ENCODE data around the gene SAMD11. TPM values are rescaled to one million over a fixed set of nuclear protein-coding genes. Genes with fewer than 3 reads are reported as not detected.
A peak's percentile ranks its signal among the peaks of the same experiment; 100 is the strongest.
"Not testable (repeated sequence)": the region's sequence is repeated elsewhere in the genome, so short reads cannot be mapped to it uniquely, and the experiment has no call there.

SAMD11 gene
- total and polyA plus RNA-seq, 5 donors from 2014 or later, result 0.14 to 0.31 TPM; not detected in 3

- Histone ChIP-seq H3K4me1 (ENCODE audit: control insufficient read depth, insufficient read depth, low read length, poor library complexity, severe bottlenecking) (peaks cover 27% of the 10 kb centered on the region), H3K27me3 (ENCODE audit: control insufficient read depth, insufficient read depth, low read length) (no peaks in the 10 kb centered on the region), H3K27ac (ENCODE audit: insufficient read depth, low read length, poor library complexity, severe bottlenecking) (no peak overlapping the region), H3K9me3 (ENCODE audit: control insufficient read depth in 2 of 2, low read length in 2 of 2) (no peaks in the 10 kb centered on the region), H3K36me3 (ENCODE audit: control insufficient read depth, insufficient read depth, low read length) (peaks cover 10% of the 10 kb centered on the region), H3K4me3 (ENCODE audit: low read depth, low read length) (no peak overlapping the region)
- Mint-ChIP-seq H3K4me1 (peaks cover 0 to 13% (median 0%) of the 10 kb centered on the region in 4 donors), H3K27ac (no peak overlapping the region), H3K36me3 (peaks cover 15% of the 10 kb centered on the region), H3K9me3 (no peaks in the 10 kb centered on the region), H3K27me3 (peaks cover 22% of the 10 kb centered on the region), H3K4me3 (peak overlapping the region in 2 of 4 donors; percentile 25 to 31)
- ATAC-seq (ENCODE audit: low read depth in 2 of 2), result no peak
- no peak for DNase-seq
Observed at GRCh38 chr1:942864-943533, 19.3 kb downstream of the SAMD11 start.

GRCh38 chr1:943545-944340, 20.0 kb downstream of the SAMD11 start:
- peaks cover 14% of the 10 kb centered on the region for H3K36me3 ChIP-seq (ENCODE audit: control insufficient read depth, insufficient read depth, low read length)
- no peak for ATAC-seq (ENCODE audit: low read depth in 2 of 2)
- H3K27ac ChIP-seq (ENCODE audit: insufficient read depth, low read length, poor library complexity, severe bottlenecking), result no peak overlapping the region
- Mint-ChIP-seq H3K4me1 (peaks cover 0 to 13% (median 0%) of the 10 kb centered on the region in 4 donors), H3K36me3 (peaks cover 15% of the 10 kb centered on the region), H3K27me3 (peaks cover 15% of the 10 kb centered on the region), H3K4me3 (peak overlapping the region in 1 of 4 donors; percentile 31), H3K27ac (no peak overlapping the region), H3K9me3 (no peaks in the 10 kb centered on the region)
- H3K27me3 ChIP-seq (ENCODE audit: control insufficient read depth, insufficient read depth, low read length), result no peaks in the 10 kb centered on the region
- DNase-seq, result no peak
- no peak overlapping the region for H3K4me3 ChIP-seq (ENCODE audit: low read depth, low read length)
- H3K9me3 ChIP-seq (ENCODE audit: control insufficient read depth in 2 of 2, low read length in 2 of 2), result no peaks in the 10 kb centered on the region
- peaks cover 27% of the 10 kb centered on the region for H3K4me1 ChIP-seq (ENCODE audit: control insufficient read depth, insufficient read depth, low read length, poor library complexity, severe bottlenecking)

- no peaks in the 10 kb centered on the region for H3K9me3 ChIP-seq (ENCODE audit: control insufficient read depth in 2 of 2, low read length in 2 of 2)
- H3K36me3 ChIP-seq (ENCODE audit: control insufficient read depth, insufficient read depth, low read length), result peaks cover 23% of the 10 kb centered on the region
- H3K27me3 Mint-ChIP-seq, result peaks cover 15% of the 10 kb centered on the region
- no peaks in the 10 kb centered on the region for H3K27me3 ChIP-seq (ENCODE audit: control insufficient read depth, insufficient read depth, low read length)
- peaks cover 27% of the 10 kb centered on the region for H3K4me1 ChIP-seq (ENCODE audit: control insufficient read depth, insufficient read depth, low read length, poor library complexity, severe bottlenecking)
- no peak overlapping the region for H3K27ac ChIP-seq (ENCODE audit: insufficient read depth, low read length, poor library complexity, severe bottlenecking)
- peak overlapping the region in 1 of 4 donors; percentile 41 for H3K4me3 Mint-ChIP-seq
- no peak for DNase-seq
- no peak overlapping the region for H3K4me3 ChIP-seq (ENCODE audit: low read depth, low read length)
- peaks cover 0 to 11% (median 0%) of the 10 kb centered on the region in 4 donors for H3K4me1 Mint-ChIP-seq
- no peak for ATAC-seq (ENCODE audit: low read depth in 2 of 2)
- peaks cover 19% of the 10 kb centered on the region for H3K36me3 Mint-ChIP-seq
- H3K27ac Mint-ChIP-seq, result no peak overlapping the region
- no peaks in the 10 kb centered on the region for H3K9me3 Mint-ChIP-seq
Observed at GRCh38 chr1:944341-945325, 20.9 kb downstream of the SAMD11 start.

GRCh38 chr1:945688-946556, 22.2 kb downstream of the SAMD11 start:
- peaks cover 31% of the 10 kb centered on the region for H3K36me3 Mint-ChIP-seq
- H3K27ac Mint-ChIP-seq, result no peak overlapping the region
- no peak for DNase-seq
- peak overlapping the region in 1 of 4 donors; percentile 10 for H3K4me3 Mint-ChIP-seq
- H3K36me3 ChIP-seq (ENCODE audit: control insufficient read depth, insufficient read depth, low read length), result peaks cover 35% of the 10 kb centered on the region
- peaks cover 10% of the 10 kb centered on the region for H3K27me3 Mint-ChIP-seq
- H3K27ac ChIP-seq (ENCODE audit: insufficient read depth, low read length, poor library complexity, severe bottlenecking), result no peak overlapping the region
- peaks cover 0 to 1% (median 0%) of the 10 kb centered on the region in 7 donors for H3K9me3 Mint-ChIP-seq
- no peaks in the 10 kb centered on the region for H3K9me3 ChIP-seq (ENCODE audit: control insufficient read depth in 2 of 2, low read length in 2 of 2)
- no peak overlapping the region for H3K4me3 ChIP-seq (ENCODE audit: low read depth, low read length)
- peaks cover 0 to 9% (median under 1%) of the 10 kb centered on the region in 4 donors for H3K4me1 Mint-ChIP-seq
- no peaks in the 10 kb centered on the region for H3K27me3 ChIP-seq (ENCODE audit: control insufficient read depth, insufficient read depth, low read length)
- ATAC-seq (ENCODE audit: low read depth in 2 of 2), result no peak
- H3K4me1 ChIP-seq (ENCODE audit: control insufficient read depth, insufficient read depth, low read length, poor library complexity, severe bottlenecking), result peaks cover 21% of the 10 kb centered on the region

GRCh38 chr1:946811-947210, 23.1 kb downstream of the SAMD11 start:
- H3K27ac Mint-ChIP-seq; H3K27me3 Mint-ChIP-seq; ATAC-seq (ENCODE audit: low read depth in 2 of 2); H3K4me3 Mint-ChIP-seq; H3K9me3 ChIP-seq (ENCODE audit: control insufficient read depth in 2 of 2, low read length in 2 of 2); DNase-seq; H3K9me3 Mint-ChIP-seq; H3K27ac ChIP-seq (ENCODE audit: insufficient read depth, low read length, poor library complexity, severe bottlenecking); H3K4me3 ChIP-seq (ENCODE audit: low read depth, low read length); H3K27me3 ChIP-seq (ENCODE audit: control insufficient read depth, insufficient read depth, low read length); H3K4me1 Mint-ChIP-seq: not testable (repeated sequence)
- H3K4me1 ChIP-seq (ENCODE audit: control insufficient read depth, insufficient read depth, low read length, poor library complexity, severe bottlenecking), result peaks cover 12% of the 10 kb centered on the region
- peaks cover 43% of the 10 kb centered on the region for H3K36me3 ChIP-seq (ENCODE audit: control insufficient read depth, insufficient read depth, low read length)
- H3K36me3 Mint-ChIP-seq, result peaks cover 36% of the 10 kb centered on the region

GRCh38 chr1:947958-948357, 24.2 kb downstream of the SAMD11 start:
- Histone ChIP-seq H3K36me3 (ENCODE audit: control insufficient read depth, insufficient read depth, low read length) (peaks cover 51% of the 10 kb centered on the region), H3K9me3 (ENCODE audit: control insufficient read depth in 2 of 2, low read length in 2 of 2) (no peaks in the 10 kb centered on the region), H3K4me3 (ENCODE audit: low read depth, low read length) (no peak overlapping the region), H3K4me1 (ENCODE audit: control insufficient read depth, insufficient read depth, low read length, poor library complexity, severe bottlenecking) (peaks cover under 1% of the 10 kb centered on the region), H3K27me3 (ENCODE audit: control insufficient read depth, insufficient read depth, low read length) (no peaks in the 10 kb centered on the region), H3K27ac (ENCODE audit: insufficient read depth, low read length, poor library complexity, severe bottlenecking) (no peak overlapping the region)
- DNase-seq (no peak), ATAC-seq (ENCODE audit: low read depth in 2 of 2) (no peak)
- Mint-ChIP-seq H3K27me3 (peaks cover 4% of the 10 kb centered on the region), H3K4me1 (peaks cover 0 to 8% (median under 1%) of the 10 kb centered on the region in 4 donors), H3K4me3 (no peak overlapping the region), H3K9me3 (peaks cover 0 to 1% (median 0%) of the 10 kb centered on the region in 7 donors), H3K36me3 (peaks cover 36% of the 10 kb centered on the region), H3K27ac (no peak overlapping the region)
